CD4-positive, alpha-beta memory T cell (primary cell): ENCODE results near the gene CSTPP1. TPM values are rescaled to one million over a fixed set of nuclear protein-coding genes. Genes with fewer than 3 reads are reported as not detected.

Experiments
- CTCF ChIA-PET: fragments of 350-600 bp; sonication (Branson Sonifier 250); formaldehyde crosslinking; loops from one replicate; lab custom pipeline; 2021; ENCODE audit warnings: inconsistent platforms; ENCODE audit not compliant: partially characterized antibody; lab: Charles Lee
- POLR2A ChIA-PET: fragments of 350-600 bp; sonication (Branson Sonifier 250); formaldehyde crosslinking; loops from one replicate; lab custom pipeline; 2021; ENCODE audit not compliant: partially characterized antibody; lab: Charles Lee
- DNase-seq, 5 donors: peaks; one replicate each; pipeline versions ENCODE4 v3.0.0 to v3.0.0-alpha.2; 2020 to 2022; ENCODE audit warnings: mixed read lengths in 1 of 5
- H3K27ac ChIP-seq: one replicate; pipeline ENCODE4 v1.7.0; 2013; ENCODE audit warnings: low read depth, low read length
- H3K27me3 ChIP-seq: 2 replicates; pipeline ENCODE4 v1.7.0; 2013; ENCODE audit warnings: mild to moderate bottlenecking, low read length, moderate library complexity; ENCODE audit not compliant: insufficient read depth
- H3K36me3 ChIP-seq: 2 replicates; pipeline ENCODE4 v1.7.0; 2013; ENCODE audit warnings: mild to moderate bottlenecking, low read length, moderate library complexity; ENCODE audit not compliant: insufficient read depth
- H3K4me1 ChIP-seq: 2 replicates; pipeline ENCODE4 v1.7.0; 2013; ENCODE audit warnings: mild to moderate bottlenecking, low read length, moderate library complexity; ENCODE audit not compliant: insufficient read depth
- H3K4me3 ChIP-seq, 2 donors: one replicate each; pipeline ENCODE4 v1.7.0; 2013; ENCODE audit warnings: low read length in 2 of 2, mild to moderate bottlenecking in 1 of 2
- H3K9me3 ChIP-seq, 2 donors: one replicate each; pipeline ENCODE4 v1.7.0; 2013; ENCODE audit warnings: low read length in 2 of 2, control low read depth in 1 of 2; ENCODE audit not compliant: control insufficient read depth in 1 of 2
- H3K27ac Mint-ChIP-seq, 7 donors: one replicate each; pipeline ENCODE4 v1.8.0; 2020 to 2021; ENCODE audit warnings: mixed read lengths in 7 of 7, mild to moderate bottlenecking in 6 of 7, inconsistent platforms in 3 of 7, moderate library complexity in 3 of 7
- H3K27me3 Mint-ChIP-seq, 2 donors: one replicate each; pipeline ENCODE4 v1.8.0; 2020 to 2021; ENCODE audit warnings: mixed read lengths in 2 of 2
- H3K36me3 Mint-ChIP-seq, 2 donors: one replicate each; pipeline ENCODE4 v1.8.0; 2020 to 2021; ENCODE audit warnings: mixed read lengths in 2 of 2, inconsistent platforms in 1 of 2, mild to moderate bottlenecking in 1 of 2
- H3K4me1 Mint-ChIP-seq, 4 donors: one replicate each; pipeline ENCODE4 v1.8.0; 2020 to 2021; ENCODE audit warnings: mixed read lengths in 4 of 4, mild to moderate bottlenecking in 1 of 4
- H3K4me3 Mint-ChIP-seq, 8 donors: one replicate each; pipeline ENCODE4 v1.8.0; 2020 to 2021; ENCODE audit warnings: mixed read lengths in 8 of 8, mild to moderate bottlenecking in 7 of 8, moderate library complexity in 6 of 8, inconsistent platforms in 3 of 8
- H3K9me3 Mint-ChIP-seq, 8 donors: one replicate each; pipeline ENCODE4 v1.8.0; 2020 to 2021; ENCODE audit warnings: mixed read lengths in 8 of 8, mild to moderate bottlenecking in 5 of 8, inconsistent platforms in 3 of 8, moderate library complexity in 1 of 8
- intact Hi-C: fragments of 100-400 bp; cut with micrococcal nuclease; formaldehyde crosslinking; loops from one replicate; pipeline ENCODE4 v1.15.1; 2023
- polyA plus RNA-seq, 2 donors: library from polyadenylated mRNA; unstranded; fragments of 300-500 nt; fragmentation: Illumina TruSeq; gene quantifications; one replicate each; pipeline ENCODE4 v1.2.3, GENCODE V29; 2021
- total RNA-seq, 2 experiments: library from RNA; stranded (reverse); gene quantifications; one replicate each; pipeline ENCODE4 v1.2.3, GENCODE V29; 2021

The CSTPP1 gene
- total and polyA plus RNA-seq, 4 experiments from 2014 or later, result 12.4 to 24.3 (median 17.8) TPM

DNA sequence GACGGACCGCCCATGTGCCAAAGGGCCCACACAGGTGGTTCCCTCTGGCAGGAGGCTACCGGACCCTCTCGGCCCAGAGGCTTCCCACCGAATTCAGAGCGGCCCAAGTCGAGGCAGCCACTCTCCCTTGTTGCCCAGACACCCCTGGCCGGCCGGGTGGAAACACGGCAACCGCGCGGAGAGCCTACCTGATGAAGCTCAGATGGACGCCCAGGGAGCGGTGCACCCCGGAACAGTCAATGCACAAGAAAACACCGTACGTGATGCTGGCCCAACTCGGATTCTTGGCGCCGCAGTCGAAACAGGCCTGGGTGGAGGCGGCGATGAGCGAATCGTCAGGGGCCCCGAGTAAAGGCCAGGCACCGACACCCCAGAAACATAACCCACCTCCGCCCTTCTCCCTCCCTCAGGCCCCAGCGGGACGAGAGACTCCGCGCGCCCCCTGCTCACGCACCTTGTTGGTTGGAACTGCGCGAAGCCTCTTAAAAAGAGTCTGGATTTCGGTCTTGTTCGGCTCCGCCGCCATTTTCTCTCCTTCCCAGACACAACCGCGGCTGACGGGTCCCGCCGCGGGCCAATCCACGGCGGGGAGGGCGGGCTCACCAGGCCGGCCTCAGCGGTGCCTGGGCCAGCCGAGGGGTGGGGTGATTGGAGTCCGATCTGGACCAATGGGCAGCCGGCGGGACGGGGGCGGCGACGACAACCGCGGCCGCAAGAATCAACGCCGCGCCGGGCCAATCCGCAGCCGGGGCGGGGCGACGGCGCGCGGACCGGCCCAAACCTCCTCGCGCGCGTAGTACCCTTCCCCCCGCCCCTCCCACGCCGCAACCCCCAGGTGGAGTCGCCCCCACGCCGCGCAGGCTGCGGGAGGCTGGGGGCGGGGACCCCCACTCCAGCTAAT lies 240.0 kb downstream of the CSTPP1 start, which contains the start of gene ARFGAP2:
Gene ARFGAP2 (minus strand): TSS at position 552 of the 901 bp plus-strand sequence. CDS start 26 bp downstream, at position 526.
- Mint-ChIP-seq H3K9me3 (no peaks in the 10 kb centered on the region), H3K4me3 (peak within 1 kb of the TSS; percentile 97 to 100 (median 98)), H3K36me3 (peaks cover 14 to 35% of the 10 kb centered on the region in 2 donors), H3K4me1 (peaks cover 16 to 65% (median 36%) of the 10 kb centered on the region in 4 donors), H3K27ac (peak within 1 kb of the TSS; percentile 99 to 100 (median 99)), H3K27me3 (peaks cover 0 to 5% of the 10 kb centered on the region in 2 donors)
- POLR2A ChIA-PET, result interaction anchor here (0.5 to 3.6 kb wide), 11 partner anchors 10 to 1057 kb away, joined by 3 to 66 read pairs (median 11); partner anchors contain the start of genes ACP2, DDB2, MADD and PACSIN3
- CTCF ChIA-PET, result interaction anchor here (1.0 to 3.7 kb wide), 8 partner anchors 10 to 88 kb away, joined by 3 to 42 read pairs (median 8); partner anchors contain the start of genes DDB2 and PACSIN3
- no peaks in the 10 kb centered on the region for H3K27me3 ChIP-seq
- no peaks in the 10 kb centered on the region for H3K9me3 ChIP-seq
- DNase-seq, result peak; percentile 96 to 97 (median 97)
- intact Hi-C loops, result loop anchor here (1.0 to 10.0 kb wide), 10 partner anchors 10 to 678 kb away; partner anchors contain the start of genes ACP2, DDB2, KBTBD4 and NDUFS3
- H3K4me1 ChIP-seq, result peaks cover 42% of the 10 kb centered on the region
- H3K27ac ChIP-seq, result peak within 1 kb of the TSS; percentile 92
- H3K4me3 ChIP-seq, result peak within 1 kb of the TSS; percentile 89 to 91
- peaks cover 32% of the 10 kb centered on the region for H3K36me3 ChIP-seq

DNA sequence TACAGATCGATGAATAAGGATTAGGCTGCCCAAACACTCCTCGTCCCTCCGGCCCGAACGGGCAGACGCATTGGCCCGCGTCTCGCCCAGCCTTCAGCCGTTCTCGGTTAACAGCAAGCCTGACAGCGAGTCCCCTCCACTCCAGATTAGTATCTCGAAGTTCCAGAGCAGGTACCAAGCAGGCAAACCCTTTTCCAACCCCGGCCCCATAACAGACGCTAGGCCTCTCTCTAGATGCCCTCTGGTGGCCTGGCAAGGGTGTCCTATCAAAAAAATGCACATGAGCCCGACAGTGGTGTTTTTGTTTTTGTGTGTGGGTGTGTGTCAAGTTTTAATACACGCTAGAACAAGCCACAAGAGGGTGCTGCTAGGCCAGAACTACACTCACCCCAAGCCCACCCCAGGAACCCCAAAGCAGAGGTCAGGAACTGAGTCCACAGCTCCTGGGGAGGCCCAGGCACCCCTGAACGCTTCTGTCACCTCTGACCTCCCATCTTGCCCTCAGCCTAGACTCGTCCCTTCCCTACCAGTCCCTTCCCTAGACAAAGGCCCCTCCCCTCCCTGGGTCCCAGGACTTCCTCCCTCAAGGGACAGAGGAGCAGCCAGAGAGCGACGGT lies 240.8 kb downstream of the CSTPP1 start:
- POLR2A ChIA-PET, result interaction anchor here (0.5 to 3.6 kb wide), 13 partner anchors 10 to 1058 kb away, joined by 3 to 66 read pairs (median 7); partner anchors contain the start of genes ACP2, DDB2, MADD and NR1H3
- Mint-ChIP-seq H3K4me3 (peak overlapping the region; percentile 93 to 100 (median 98)), H3K27ac (peak overlapping the region; percentile 99 to 100 (median 99)), H3K27me3 (peaks cover 0 to 5% of the 10 kb centered on the region in 2 donors), H3K4me1 (peaks cover 16 to 58% (median 36%) of the 10 kb centered on the region in 4 donors), H3K36me3 (peaks cover 14 to 28% of the 10 kb centered on the region in 2 donors), H3K9me3 (no peaks in the 10 kb centered on the region)
- peak; percentile 82 to 91 (median 85) for DNase-seq
- Histone ChIP-seq H3K36me3 (peaks cover 24% of the 10 kb centered on the region), H3K27me3 (no peaks in the 10 kb centered on the region), H3K9me3 (no peaks in the 10 kb centered on the region), H3K4me1 (peaks cover 42% of the 10 kb centered on the region), H3K4me3 (peak overlapping the region; percentile 89 to 91), H3K27ac (peak overlapping the region; percentile 92)
- intact Hi-C loops, result loop anchor here (1.0 to 10.0 kb wide), 10 partner anchors 9 to 677 kb away; partner anchors contain the start of genes ACP2, DDB2, KBTBD4 and NDUFS3
- CTCF ChIA-PET, result interaction anchor here (0.7 to 3.7 kb wide), 21 partner anchors 9 to 292 kb away, joined by 3 to 42 read pairs (median 6); partner anchors contain the start of genes ACP2 and DDB2

DNA sequence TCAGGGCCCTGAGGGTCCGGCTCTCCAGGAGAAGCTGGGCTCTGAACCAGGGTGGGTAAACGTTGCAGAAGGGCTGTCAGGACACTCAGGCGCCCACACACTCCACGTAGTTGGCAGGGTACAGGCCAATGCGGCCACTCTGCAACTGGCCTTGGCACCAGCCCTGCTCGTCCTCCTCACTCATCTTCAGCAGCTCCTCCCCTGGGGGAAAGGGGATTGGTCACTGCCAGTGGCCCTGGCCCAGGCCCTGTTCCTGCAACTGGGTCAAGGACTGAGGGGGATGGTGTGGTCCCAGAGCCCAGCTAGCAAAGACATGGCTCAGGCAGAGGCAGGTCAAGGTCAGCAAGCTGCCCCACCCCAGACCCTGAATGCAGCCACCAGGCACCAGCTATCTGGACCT lies 241.3 kb downstream of the CSTPP1 start:
- Histone ChIP-seq H3K27me3 (no peaks in the 10 kb centered on the region), H3K4me3 (peak overlapping the region in 1 of 2 donors; percentile 89), H3K9me3 (no peaks in the 10 kb centered on the region), H3K4me1 (peaks cover 40% of the 10 kb centered on the region), H3K27ac (peak overlapping the region; percentile 92), H3K36me3 (peaks cover 19% of the 10 kb centered on the region)
- Mint-ChIP-seq H3K4me1 (peaks cover 15 to 53% (median 33%) of the 10 kb centered on the region in 4 donors), H3K9me3 (no peaks in the 10 kb centered on the region), H3K36me3 (peaks cover 10 to 26% of the 10 kb centered on the region in 2 donors), H3K27me3 (peaks cover 0 to 5% of the 10 kb centered on the region in 2 donors), H3K27ac (peak overlapping the region; percentile 99 to 100 (median 99)), H3K4me3 (peak overlapping the region in 7 of 8 donors; percentile 15 to 100 (median 98))
- intact Hi-C loops, result loop anchor here (1.0 to 10.0 kb wide), 10 partner anchors 8 to 677 kb away; partner anchors contain the start of genes ACP2, DDB2, KBTBD4 and NDUFS3
- DNase-seq, result no peak
- ChIA-PET POLR2A (interaction anchor here (0.7 to 3.6 kb wide), 13 partner anchors 10 to 588 kb away, joined by 3 to 66 read pairs (median 7); partner anchors contain the start of genes ACP2, DDB2, MADD and NR1H3), CTCF (interaction anchor here (0.7 to 3.7 kb wide), 24 partner anchors 10 to 293 kb away, joined by 3 to 42 read pairs (median 6); partner anchors contain the start of genes ACP2 and DDB2)

DNA sequence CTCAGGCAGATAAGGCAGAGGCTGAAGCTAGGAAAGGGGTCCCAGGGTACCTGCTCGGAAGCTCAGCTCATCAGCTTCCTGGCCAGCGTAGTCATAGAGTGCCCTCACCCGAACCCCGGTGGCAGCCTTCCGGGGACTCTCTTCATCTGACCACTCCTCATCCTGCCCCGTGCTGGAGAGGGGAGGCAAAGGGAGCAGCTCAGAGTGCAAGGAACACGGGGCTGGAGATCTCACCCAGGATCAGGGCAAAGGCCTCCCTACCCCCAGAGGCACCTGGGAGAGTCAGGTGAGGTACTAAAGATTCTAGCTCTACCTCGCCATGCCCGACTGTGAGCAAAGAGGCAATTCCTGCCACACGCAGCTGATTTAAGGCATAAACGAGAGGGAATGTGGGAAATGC lies 241.8 kb downstream of the CSTPP1 start:
- H3K4me1 Mint-ChIP-seq, result peaks cover 15 to 48% (median 30%) of the 10 kb centered on the region in 4 donors
- no peaks in the 10 kb centered on the region for H3K27me3 ChIP-seq
- H3K36me3 ChIP-seq, result peaks cover 15% of the 10 kb centered on the region
- no peaks in the 10 kb centered on the region for H3K9me3 ChIP-seq
- H3K4me3 Mint-ChIP-seq, result no peak overlapping the region
- H3K4me1 ChIP-seq, result peaks cover 35% of the 10 kb centered on the region
- H3K9me3 Mint-ChIP-seq, result no peaks in the 10 kb centered on the region
- CTCF ChIA-PET, result interaction anchor here (0.7 to 3.7 kb wide), 22 partner anchors 9 to 293 kb away, joined by 3 to 42 read pairs (median 6); partner anchors contain the start of genes ACP2 and DDB2
- no peak for DNase-seq
- intact Hi-C loops, result loop anchor here (5.0 to 10.0 kb wide), 3 partner anchors 229 to 676 kb away; partner anchors contain the start of genes KBTBD4, NDUFS3 and SLC39A13
- H3K36me3 Mint-ChIP-seq, result peaks cover 6 to 22% of the 10 kb centered on the region in 2 donors
- H3K27me3 Mint-ChIP-seq, result peaks cover 0 to 5% of the 10 kb centered on the region in 2 donors
- H3K4me3 ChIP-seq, result no peak overlapping the region
- peak overlapping the region; percentile 92 for H3K27ac ChIP-seq
- POLR2A ChIA-PET, result interaction anchor here (0.7 to 3.6 kb wide), 12 partner anchors 9 to 248 kb away, joined by 3 to 66 read pairs (median 9); partner anchors contain the start of genes ACP2, DDB2, MADD and NR1H3
- peak overlapping the region in 4 of 7 donors; percentile 29 to 99 (median 80) for H3K27ac Mint-ChIP-seq

DNA sequence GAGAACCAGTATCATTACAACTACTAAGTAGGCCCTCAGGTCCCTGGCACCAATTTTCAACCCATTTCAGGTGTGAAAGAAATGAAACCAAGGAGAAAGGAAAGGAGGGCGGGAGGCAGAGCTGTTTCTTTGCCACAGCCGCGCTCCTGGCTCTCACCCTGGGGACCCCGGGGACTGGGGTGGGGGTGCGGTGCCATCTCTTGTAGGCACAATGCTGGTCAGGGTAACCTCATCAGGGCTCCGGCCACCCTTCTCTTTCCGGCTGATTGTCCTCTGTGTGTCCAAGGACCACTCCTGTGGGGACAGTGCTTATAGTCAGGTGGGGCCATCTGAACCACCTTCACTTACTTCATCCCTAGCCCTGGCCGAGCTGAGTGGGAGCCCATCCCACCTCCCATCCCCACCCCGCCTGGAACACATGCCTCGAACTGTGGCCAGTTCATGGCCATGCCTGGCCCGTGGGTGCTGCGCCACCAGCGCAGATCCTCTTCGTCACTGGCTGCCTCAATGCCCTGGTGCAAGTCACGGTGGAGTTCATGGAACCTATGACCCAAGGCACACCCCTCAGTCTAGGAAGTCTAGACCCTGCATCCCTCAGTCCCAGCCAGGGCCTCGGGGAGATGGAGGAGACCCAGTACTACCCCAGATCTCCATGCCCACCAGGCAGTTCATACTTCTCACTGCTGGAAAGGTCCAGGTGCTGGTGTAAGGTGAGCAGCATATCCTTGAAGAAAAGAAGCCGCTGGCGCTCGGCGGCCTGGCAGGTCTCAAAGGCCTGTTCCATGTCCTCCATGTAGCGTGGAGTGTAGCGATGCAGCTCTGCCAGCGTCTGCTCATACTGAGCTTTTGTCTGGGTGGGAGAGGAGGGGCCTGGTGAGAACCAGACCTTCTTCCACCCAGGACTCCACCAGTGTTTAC lies 242.4 kb downstream of the CSTPP1 start:
- CTCF ChIA-PET, result interaction anchor here (0.6 to 3.7 kb wide), 19 partner anchors 8 to 275 kb away, joined by 3 to 42 read pairs (median 7); partner anchors contain the start of genes ACP2 and DDB2
- Mint-ChIP-seq H3K9me3 (no peaks in the 10 kb centered on the region), H3K27me3 (peaks cover 0 to 5% of the 10 kb centered on the region in 2 donors), H3K27ac (peak overlapping the region in 6 of 7 donors; percentile 47 to 99 (median 76)), H3K4me3 (peak overlapping the region in 1 of 8 donors; percentile 5), H3K36me3 (peaks cover 1 to 15% of the 10 kb centered on the region in 2 donors), H3K4me1 (peaks cover 12 to 42% (median 24%) of the 10 kb centered on the region in 4 donors)
- Histone ChIP-seq H3K9me3 (no peaks in the 10 kb centered on the region), H3K27ac (no peak overlapping the region), H3K36me3 (peaks cover 8% of the 10 kb centered on the region), H3K4me3 (no peak overlapping the region), H3K27me3 (no peaks in the 10 kb centered on the region), H3K4me1 (peaks cover 31% of the 10 kb centered on the region)
- intact Hi-C loops, result loop anchor here (5.0 to 10.0 kb wide), 3 partner anchors 228 to 676 kb away; partner anchors contain the start of genes KBTBD4, NDUFS3 and SLC39A13
- POLR2A ChIA-PET, result interaction anchor here (0.7 to 3.6 kb wide), 6 partner anchors 8 to 92 kb away, joined by 3 to 66 read pairs (median 18); partner anchors contain the start of genes ACP2, DDB2, MADD and NR1H3
- DNase-seq, result no peak
